ENCODE measurements around the gene TNS1. TPM values are rescaled to one million over a fixed set of nuclear protein-coding genes. Genes with fewer than 3 reads are reported as not detected.

Gene TNS1
- total RNA-seq, 4 donors from 2014 or later = 57.7 to 120 (median 95.7) TPM

DNA sequence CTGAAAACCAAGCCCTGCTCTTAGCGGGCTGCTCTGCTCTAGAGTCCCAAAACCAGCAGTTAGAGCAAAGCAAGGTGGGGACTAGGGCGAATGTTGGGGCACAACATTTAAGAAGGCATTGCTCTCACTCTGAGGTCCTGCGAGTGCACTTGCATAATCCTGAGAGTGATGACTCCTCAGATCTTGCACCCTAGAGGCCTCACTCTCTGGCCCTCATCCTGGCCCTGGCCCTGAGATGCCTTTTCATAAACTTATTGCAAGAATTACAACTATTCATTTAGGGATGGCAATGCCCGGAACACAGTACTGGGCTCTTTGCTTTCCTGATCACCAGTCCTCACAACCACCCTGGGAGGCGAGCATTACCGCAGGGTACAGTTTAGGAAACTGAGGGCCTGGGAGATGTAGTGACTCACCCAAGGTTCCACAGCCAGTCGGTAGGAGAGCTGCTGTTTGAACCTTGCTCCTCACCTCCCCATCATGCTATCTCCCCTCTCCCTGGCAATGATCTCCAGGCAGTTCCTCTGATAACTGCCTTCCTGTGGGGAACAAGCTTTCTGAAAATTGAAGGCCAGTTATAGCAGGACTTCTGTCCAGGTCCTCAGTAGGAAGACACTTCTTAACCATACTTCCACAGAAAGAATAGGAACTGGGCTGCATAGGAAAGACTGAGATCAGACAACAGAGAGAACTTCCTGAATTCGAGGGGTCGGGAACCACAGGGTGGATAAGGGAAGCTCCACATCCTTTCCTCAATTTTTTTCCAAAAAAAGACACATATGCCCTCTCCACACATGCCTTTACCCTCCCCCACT, 91.3 kb downstream of the TNS1 start:
- no peak for DNase-seq (ENCODE audit: low spot score in 2 of 2)
- intact Hi-C loops (cut with DNase I; ENCODE audit: low total_unique reads) = no loop called here
- TF ChIP-seq, protein P1, sequence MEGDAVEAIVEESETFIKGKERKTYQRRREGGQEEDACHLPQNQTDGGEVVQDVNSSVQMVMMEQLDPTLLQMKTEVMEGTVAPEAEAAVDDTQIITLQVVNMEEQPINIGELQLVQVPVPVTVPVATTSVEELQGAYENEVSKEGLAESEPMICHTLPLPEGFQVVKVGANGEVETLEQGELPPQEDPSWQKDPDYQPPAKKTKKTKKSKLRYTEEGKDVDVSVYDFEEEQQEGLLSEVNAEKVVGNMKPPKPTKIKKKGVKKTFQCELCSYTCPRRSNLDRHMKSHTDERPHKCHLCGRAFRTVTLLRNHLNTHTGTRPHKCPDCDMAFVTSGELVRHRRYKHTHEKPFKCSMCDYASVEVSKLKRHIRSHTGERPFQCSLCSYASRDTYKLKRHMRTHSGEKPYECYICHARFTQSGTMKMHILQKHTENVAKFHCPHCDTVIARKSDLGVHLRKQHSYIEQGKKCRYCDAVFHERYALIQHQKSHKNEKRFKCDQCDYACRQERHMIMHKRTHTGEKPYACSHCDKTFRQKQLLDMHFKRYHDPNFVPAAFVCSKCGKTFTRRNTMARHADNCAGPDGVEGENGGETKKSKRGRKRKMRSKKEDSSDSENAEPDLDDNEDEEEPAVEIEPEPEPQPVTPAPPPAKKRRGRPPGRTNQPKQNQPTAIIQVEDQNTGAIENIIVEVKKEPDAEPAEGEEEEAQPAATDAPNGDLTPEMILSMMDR (IDR thresholded peaks at IDR 0.05) = no peak
- no peak for TF ChIP-seq POLR2A (IDR thresholded peaks at IDR 0.05)
- WGBS, 2 donors = 67 to 69% methylated on average over 9 of the region's 9 CpGs
- H3K4me3 ChIP-seq (ENCODE audit: low read depth, poor library complexity, severe bottlenecking) = no peak overlapping the region

DNA sequence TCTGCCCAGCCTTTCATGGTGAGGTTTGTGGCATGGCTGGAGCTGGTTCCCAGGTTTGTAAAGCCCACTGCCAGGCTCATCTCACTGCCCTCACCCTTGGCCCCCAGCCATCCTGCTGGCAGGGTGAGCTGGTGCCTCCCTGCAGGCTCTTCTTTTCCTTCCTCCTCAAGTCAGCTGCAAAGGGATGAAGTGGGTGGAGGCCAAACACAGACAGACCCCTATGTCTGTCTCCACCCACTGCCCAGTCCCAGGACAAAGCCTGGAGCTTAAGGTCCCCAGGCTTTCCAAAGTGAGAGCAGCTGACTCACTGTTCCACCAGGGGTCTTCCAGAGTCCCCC, 92.0 kb downstream of the TNS1 start:
- no peak overlapping the region for H3K4me3 ChIP-seq (ENCODE audit: low read depth, poor library complexity, severe bottlenecking)
- intact Hi-C loops (cut with DNase I; ENCODE audit: low total_unique reads) = no loop called here
- TF ChIP-seq POLR2A (IDR thresholded peaks at IDR 0.05) = no peak
- TF ChIP-seq, protein P1 (IDR thresholded peaks at IDR 0.05) = no peak
- no peak for DNase-seq (ENCODE audit: low spot score in 2 of 2)

DNA sequence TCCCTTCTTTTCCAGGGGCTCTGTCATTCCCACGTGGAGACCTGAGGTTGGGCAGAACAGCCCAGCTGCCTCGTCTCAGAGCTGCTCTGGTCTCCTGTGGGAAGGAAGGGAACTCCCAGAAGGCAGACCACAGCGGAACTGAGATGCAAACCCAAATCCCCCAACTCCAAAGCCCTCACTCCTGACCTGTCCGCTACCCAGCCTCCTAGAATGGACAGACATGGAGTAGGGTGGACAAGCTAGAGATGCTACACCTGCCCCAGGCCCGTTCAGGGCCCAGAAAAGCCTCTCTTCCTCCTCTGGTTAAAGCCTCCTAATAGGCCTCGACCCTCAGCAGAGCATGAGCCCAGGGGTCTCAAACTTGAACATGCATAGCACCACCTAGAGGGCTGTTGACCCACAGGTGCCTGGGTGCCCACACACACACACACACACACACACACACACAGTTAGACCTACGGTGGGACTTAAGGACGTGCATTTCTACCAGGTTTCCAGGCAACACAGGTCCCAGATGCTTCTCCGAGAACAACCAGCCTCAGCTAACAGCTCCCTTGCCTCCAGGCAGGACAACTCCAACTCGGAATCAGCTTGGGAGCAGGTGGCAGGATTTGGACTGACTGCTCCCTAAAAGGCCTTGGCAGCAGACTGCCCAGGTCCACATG, 93.5 kb downstream of the TNS1 start:
- DNase-seq (ENCODE audit: low spot score in 2 of 2) = no peak
- intact Hi-C loops (cut with DNase I; ENCODE audit: low total_unique reads) = no loop called here
- WGBS, 2 donors = 49 to 56% methylated on average over 6 to 10 of the region's 10 CpGs
- TF ChIP-seq POLR2A (IDR thresholded peaks at IDR 0.05) = no peak
- TF ChIP-seq, protein P1 (IDR thresholded peaks at IDR 0.05) = no peak
- no peak overlapping the region for H3K4me3 ChIP-seq (ENCODE audit: low read depth, poor library complexity, severe bottlenecking)

DNA sequence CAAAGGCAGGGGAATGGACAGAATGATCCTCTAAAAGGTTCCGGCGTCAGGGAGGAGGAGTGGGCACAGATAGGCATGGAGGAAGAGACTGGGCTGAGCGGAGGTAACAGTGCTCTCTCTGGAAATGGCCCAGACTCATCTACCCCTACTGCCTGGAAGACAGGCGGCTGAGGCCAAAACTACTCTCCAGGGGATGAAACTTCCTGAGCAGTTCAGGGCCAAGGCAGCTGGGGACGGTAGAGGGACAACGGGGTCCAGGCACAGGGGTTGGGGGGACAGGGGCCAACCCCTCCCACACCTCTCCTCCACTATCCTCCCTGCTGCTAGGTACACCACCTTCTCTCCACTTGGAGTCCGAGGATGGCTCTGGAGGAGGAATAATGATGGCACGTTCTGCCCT, 94.3 kb downstream of the TNS1 start:
- TF ChIP-seq POLR2A (IDR thresholded peaks at IDR 0.05) = no peak
- TF ChIP-seq, protein P1 (IDR thresholded peaks at IDR 0.05) = no peak
- no peak overlapping the region for H3K4me3 ChIP-seq (ENCODE audit: low read depth, poor library complexity, severe bottlenecking)
- intact Hi-C loops (cut with DNase I; ENCODE audit: low total_unique reads) = no loop called here
- WGBS, 2 donors = 73 to 74% methylated on average over 8 of the region's 8 CpGs
- DNase-seq (ENCODE audit: low spot score in 2 of 2) = no peak

DNA sequence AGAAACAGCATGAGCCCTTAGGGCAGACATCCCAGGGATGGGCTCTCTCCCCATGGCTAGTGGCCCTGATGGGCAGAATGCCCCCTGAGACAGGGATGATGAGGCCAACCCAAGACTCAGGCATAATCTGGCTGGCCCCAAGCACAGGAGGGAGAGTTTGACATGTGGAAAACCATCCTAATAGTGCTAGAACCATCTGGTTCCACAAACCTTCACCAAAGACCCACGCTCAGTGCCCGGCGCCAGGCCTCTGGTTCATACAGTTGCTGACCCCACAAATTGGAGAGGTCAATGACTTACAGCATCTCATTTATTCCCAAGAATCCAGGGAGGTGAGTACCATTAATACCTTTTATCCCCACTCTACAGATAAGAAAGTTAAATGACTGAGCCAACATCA, 95.5 kb downstream of the TNS1 start:
- no peak overlapping the region for H3K4me3 ChIP-seq (ENCODE audit: low read depth, poor library complexity, severe bottlenecking)
- intact Hi-C loops (cut with DNase I; ENCODE audit: low total_unique reads) = no loop called here
- TF ChIP-seq, protein P1 (IDR thresholded peaks at IDR 0.05) = no peak
- TF ChIP-seq POLR2A (IDR thresholded peaks at IDR 0.05) = no peak
- no peak for DNase-seq (ENCODE audit: low spot score in 2 of 2)
- WGBS, 2 donors = 96 to 98% methylated on average over 3 of the region's 3 CpGs

Data from lower leg skin (tissue), 4 donors.